Trophoblast cell (in vitro differentiated cells and primary cell): ENCODE results near the gene ADCY2.

Experiments
- DNase-seq, 2 donors: peaks; one replicate each; pipeline ENCODE4 v3.0.0-alpha.2; 2016
- H2AFZ ChIP-seq: 2 replicates; pipeline ENCODE4 v1.6.1; 2013; ENCODE audit warnings: low read length, moderate library complexity, mild to moderate bottlenecking; ENCODE audit not compliant: insufficient read depth, poor library complexity
- H2AK5ac ChIP-seq: 2 replicates; pipeline ENCODE4 v1.6.1; 2013; ENCODE audit warnings: mild to moderate bottlenecking, low read length
- H2BK120ac ChIP-seq: 2 replicates; pipeline ENCODE4 v1.6.1; 2013; ENCODE audit warnings: low read length, mild to moderate bottlenecking, moderate library complexity; ENCODE audit not compliant: insufficient read depth, poor library complexity
- H2BK12ac ChIP-seq: 2 replicates; pipeline ENCODE4 v1.6.1; 2013; ENCODE audit warnings: mild to moderate bottlenecking, low read length, moderate library complexity
- H2BK5ac ChIP-seq: 2 replicates; pipeline ENCODE4 v1.6.1; 2013; ENCODE audit warnings: low read length, low read depth, moderate library complexity, mild to moderate bottlenecking; ENCODE audit not compliant: poor library complexity
- H3K14ac ChIP-seq: 2 replicates; pipeline ENCODE4 v1.6.1; 2013; ENCODE audit warnings: mild to moderate bottlenecking, low read length
- H3K18ac ChIP-seq: 2 replicates; pipeline ENCODE4 v1.6.1; 2013; ENCODE audit warnings: mild to moderate bottlenecking, low read length
- H3K23ac ChIP-seq: 2 replicates; pipeline ENCODE4 v1.6.1; 2013; ENCODE audit warnings: low read length
- H3K27ac ChIP-seq: 2 replicates; pipeline ENCODE4 v1.5.1; 2013; ENCODE audit warnings: low read depth, mild to moderate bottlenecking, inconsistent platforms, low read length, moderate library complexity
- H3K27me3 ChIP-seq: 2 replicates; pipeline ENCODE4 v1.6.1; 2013; ENCODE audit warnings: inconsistent platforms, mild to moderate bottlenecking, low read length, moderate library complexity; ENCODE audit not compliant: insufficient read depth
- H3K36me3 ChIP-seq, 2 experiments: 1 replicate in 1 of 2; 2 replicates in 1 of 2; pipeline ENCODE4 v1.6.1; 2013; ENCODE audit warnings: low read length in 2 of 2, mild to moderate bottlenecking in 2 of 2, moderate library complexity in 1 of 2; ENCODE audit not compliant: insufficient read depth in 2 of 2, control insufficient read depth in 1 of 2
- H3K4ac ChIP-seq: 2 replicates; pipeline ENCODE4 v1.6.1; 2013; ENCODE audit warnings: low read depth, mild to moderate bottlenecking, low read length, moderate library complexity
- H3K4me1 ChIP-seq, 2 experiments: 1 replicate in 1 of 2; 2 replicates in 1 of 2; pipeline ENCODE4 v1.6.1; 2013; ENCODE audit warnings: low read length in 2 of 2, mild to moderate bottlenecking in 2 of 2, moderate library complexity in 1 of 2; ENCODE audit not compliant: insufficient read depth in 2 of 2, control insufficient read depth in 1 of 2
- H3K4me2 ChIP-seq: 2 replicates; pipeline ENCODE4 v1.6.1; 2013; ENCODE audit warnings: inconsistent platforms, mild to moderate bottlenecking, low read length, moderate library complexity
- H3K4me3 ChIP-seq: 2 replicates; pipeline ENCODE4 v1.5.1; 2013; ENCODE audit warnings: mild to moderate bottlenecking, low read depth, low read length, inconsistent platforms
- H3K79me1 ChIP-seq: one replicate; pipeline ENCODE4 v1.6.1; 2013; ENCODE audit warnings: low read length
- H3K79me2 ChIP-seq: 2 replicates; pipeline ENCODE4 v1.6.1; 2013; ENCODE audit warnings: low read length, mild to moderate bottlenecking; ENCODE audit not compliant: control insufficient read depth, insufficient read depth, poor library complexity
- H3K9ac ChIP-seq: 2 replicates; pipeline ENCODE4 v1.6.1; 2013; ENCODE audit warnings: mild to moderate bottlenecking, low read length
- H3K9me3 ChIP-seq: 2 replicates; pipeline ENCODE4 v1.6.1; 2013; ENCODE audit warnings: low read depth, mild to moderate bottlenecking, control low read depth, inconsistent platforms, low read length; ENCODE audit not compliant: insufficient read depth
- H4K12ac ChIP-seq: 2 replicates; pipeline ENCODE4 v1.6.1; 2013; ENCODE audit warnings: low read depth, mild to moderate bottlenecking, low read length, moderate library complexity
- H4K8ac ChIP-seq: 2 replicates; pipeline ENCODE4 v1.6.1; 2013; ENCODE audit warnings: low read depth, mild to moderate bottlenecking, low read length, moderate library complexity
- H4K91ac ChIP-seq: one replicate; pipeline ENCODE4 v1.6.1; 2013; ENCODE audit warnings: low read depth, mild to moderate bottlenecking, low read length, moderate library complexity
- WGBS: extraction: QIAGEN DNeasy Blood & Tissue Kit; methylation state at CpG from one replicate; pipeline ENCODE4 v1.1.7; 2013; ENCODE audit warnings: missing lambda C conversion rate; ENCODE audit not compliant: insufficient read length, insufficient coverage; ENCODE audit errors: extremely low coverage; 5-methylcytosine and 5-hydroxymethylcytosine counted together

The ADCY2 gene

DNA sequence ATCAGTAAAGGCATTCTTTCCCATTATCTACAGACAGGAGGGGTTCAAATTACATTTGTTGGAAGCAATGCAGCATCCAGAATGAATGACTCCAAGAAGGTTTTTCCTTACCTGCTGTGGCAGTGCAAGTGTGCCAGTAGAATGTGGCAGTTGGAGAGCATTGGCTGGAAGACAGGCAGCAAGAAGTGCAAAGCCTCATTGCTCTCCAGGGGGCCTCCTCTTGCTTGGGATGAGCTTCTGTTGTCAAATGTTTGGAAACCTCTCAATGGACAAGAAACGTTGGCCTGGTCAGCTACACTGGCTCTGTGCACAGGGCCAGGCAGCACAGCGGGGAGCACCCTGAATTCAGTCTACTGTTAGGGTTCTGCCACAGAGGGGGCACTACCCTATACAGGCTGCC lies 226.6 kb downstream of the ADCY2 start:
- Histone ChIP-seq H4K12ac (no peak overlapping the region), H2BK12ac (no peak overlapping the region), H3K4me1 (no peaks in the 10 kb centered on the region), H3K4ac (no peak overlapping the region), H3K36me3 (no peaks in the 10 kb centered on the region), H3K79me1 (no peaks in the 10 kb centered on the region), H2AK5ac (no peak overlapping the region), H3K18ac (no peak overlapping the region), H4K91ac (no peak overlapping the region), H3K79me2 (no peaks in the 10 kb centered on the region), H3K4me2 (no peak overlapping the region), H3K9ac (no peak overlapping the region), H3K4me3 (no peak overlapping the region), H2BK5ac (no peak overlapping the region), H2BK120ac (no peak overlapping the region), H4K8ac (no peak overlapping the region), H3K27me3 (no peaks in the 10 kb centered on the region), H3K9me3 (peaks cover 2% of the 10 kb centered on the region), H3K27ac (no peak overlapping the region), H3K23ac (no peak overlapping the region), H3K14ac (no peak overlapping the region), H2AFZ (no peak overlapping the region)
- no CpG with 5 or more reads among the region's 2 CpGs for WGBS
- no peak for DNase-seq

GRCh38 chr5:7625740-7626139 lies 229.8 kb downstream of the ADCY2 start:
- Histone ChIP-seq H3K27me3 (no peaks in the 10 kb centered on the region), H3K79me1 (no peaks in the 10 kb centered on the region), H2AFZ (no peak overlapping the region), H2BK5ac (no peak overlapping the region), H4K12ac (no peak overlapping the region), H2BK120ac (no peak overlapping the region), H3K79me2 (no peaks in the 10 kb centered on the region), H2AK5ac (no peak overlapping the region), H3K9me3 (peaks cover 2% of the 10 kb centered on the region), H3K27ac (no peak overlapping the region), H3K36me3 (no peaks in the 10 kb centered on the region), H3K4ac (no peak overlapping the region), H3K23ac (no peak overlapping the region), H3K4me2 (no peak overlapping the region), H3K9ac (no peak overlapping the region), H3K4me3 (no peak overlapping the region), H3K18ac (no peak overlapping the region), H2BK12ac (no peak overlapping the region), H4K91ac (no peak overlapping the region), H3K4me1 (no peaks in the 10 kb centered on the region), H4K8ac (no peak overlapping the region), H3K14ac (no peak overlapping the region)
- DNase-seq, result no peak
- WGBS, result no CpG with 5 or more reads among the region's 2 CpGs

- H3K79me2 ChIP-seq, result no peaks in the 10 kb centered on the region
- H3K9me3 ChIP-seq, result peaks cover 2% of the 10 kb centered on the region
- no peak overlapping the region for H3K27ac ChIP-seq
- no peak overlapping the region for H2AK5ac ChIP-seq
- no peak overlapping the region for H3K23ac ChIP-seq
- no peak overlapping the region for H3K14ac ChIP-seq
- no peak overlapping the region for H2BK5ac ChIP-seq
- no peak overlapping the region for H2BK12ac ChIP-seq
- no peak overlapping the region for H3K4ac ChIP-seq
- no peak overlapping the region for H4K8ac ChIP-seq
- no peak overlapping the region for H2BK120ac ChIP-seq
- no peaks in the 10 kb centered on the region for H3K27me3 ChIP-seq
- no peaks in the 10 kb centered on the region for H3K4me1 ChIP-seq
- H3K9ac ChIP-seq, result no peak overlapping the region
- H3K18ac ChIP-seq, result no peak overlapping the region
- no peaks in the 10 kb centered on the region for H3K36me3 ChIP-seq
- no peaks in the 10 kb centered on the region for H3K79me1 ChIP-seq
- H4K12ac ChIP-seq, result no peak overlapping the region
- H4K91ac ChIP-seq, result no peak overlapping the region
- no peak for DNase-seq
- H2AFZ ChIP-seq, result no peak overlapping the region
- H3K4me3 ChIP-seq, result no peak overlapping the region
- no peak overlapping the region for H3K4me2 ChIP-seq
Observed at GRCh38 chr5:7628248-7628647, 232.3 kb downstream of the ADCY2 start.

DNA sequence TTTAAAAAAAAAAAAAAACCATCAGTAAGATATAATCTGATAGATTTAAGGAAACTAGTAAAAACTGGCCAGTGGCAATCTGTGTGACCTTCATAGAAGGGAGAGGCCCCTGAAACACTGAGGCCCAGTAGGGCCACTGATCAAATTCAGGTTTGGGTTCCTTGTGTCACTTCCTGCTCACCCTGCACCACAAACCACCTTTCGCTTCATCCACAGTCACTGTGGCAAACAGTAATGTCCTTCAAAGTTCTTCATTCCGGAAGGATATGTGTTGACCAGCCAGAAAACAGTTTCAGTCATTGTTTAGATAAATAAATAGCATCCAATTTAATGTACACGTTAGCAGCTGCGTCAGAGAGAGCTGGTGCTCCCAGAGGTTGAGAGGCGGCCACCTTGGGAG lies 232.9 kb downstream of the ADCY2 start:
- Histone ChIP-seq H3K9me3 (no peaks in the 10 kb centered on the region), H3K18ac (no peak overlapping the region), H3K36me3 (no peaks in the 10 kb centered on the region), H3K23ac (no peak overlapping the region), H3K4me3 (no peak overlapping the region), H3K9ac (no peak overlapping the region), H4K12ac (no peak overlapping the region), H3K4me2 (no peak overlapping the region), H3K4me1 (no peaks in the 10 kb centered on the region), H3K79me1 (no peaks in the 10 kb centered on the region), H2BK120ac (no peak overlapping the region), H2AK5ac (no peak overlapping the region), H3K4ac (no peak overlapping the region), H2BK12ac (no peak overlapping the region), H3K27ac (no peak overlapping the region), H3K79me2 (no peaks in the 10 kb centered on the region), H3K14ac (no peak overlapping the region), H4K8ac (no peak overlapping the region), H2BK5ac (no peak overlapping the region), H2AFZ (no peak overlapping the region), H3K27me3 (no peaks in the 10 kb centered on the region), H4K91ac (no peak overlapping the region)
- WGBS, result no CpG with 5 or more reads among the region's 5 CpGs
- DNase-seq, result no peak

GRCh38 chr5:7629561-7629960 lies 233.6 kb downstream of the ADCY2 start:
- no peaks in the 10 kb centered on the region for H3K27me3 ChIP-seq
- WGBS, result no CpG with 5 or more reads among the region's 5 CpGs
- no peaks in the 10 kb centered on the region for H3K4me1 ChIP-seq
- no peaks in the 10 kb centered on the region for H3K36me3 ChIP-seq
- H3K9ac ChIP-seq, result no peak overlapping the region
- no peak overlapping the region for H3K4me2 ChIP-seq
- DNase-seq, result no peak
- no peak overlapping the region for H3K27ac ChIP-seq
- H2BK5ac ChIP-seq, result no peak overlapping the region
- no peak overlapping the region for H2BK120ac ChIP-seq
- no peak overlapping the region for H3K14ac ChIP-seq
- no peak overlapping the region for H4K91ac ChIP-seq
- H4K12ac ChIP-seq, result no peak overlapping the region
- H4K8ac ChIP-seq, result no peak overlapping the region
- H2AK5ac ChIP-seq, result no peak overlapping the region
- no peak overlapping the region for H3K4me3 ChIP-seq
- no peaks in the 10 kb centered on the region for H3K79me2 ChIP-seq
- no peak overlapping the region for H2BK12ac ChIP-seq
- no peaks in the 10 kb centered on the region for H3K79me1 ChIP-seq
- H3K9me3 ChIP-seq, result no peaks in the 10 kb centered on the region
- no peak overlapping the region for H3K4ac ChIP-seq
- H3K18ac ChIP-seq, result no peak overlapping the region
- no peak overlapping the region for H3K23ac ChIP-seq
- no peak overlapping the region for H2AFZ ChIP-seq
